T-helper 1 cell treated with Interleukin-12 subunit alpha and Interleukin-12 subunit beta and Interleukin-4 antibody, amounts not matched to agents 30 ng/mL and 1 ng/mL, for 36 hours (primary cell): Measurements from ENCODE around the gene ODAPH. TPM values are rescaled to one million over a fixed set of nuclear protein-coding genes. Genes with fewer than 3 reads are reported as not detected.

Experiments used
- total RNA-seq: library from RNA; stranded (reverse); gene quantifications from 2 replicates; pipeline ENCODE4 v1.2.3, GENCODE V29; 2022

ODAPH gene
- total RNA-seq, 1 donor from 2014 or later = 5.9 TPM

Other genes starting within 250 kb of the ODAPH start
- gene RCHY1, start 41.7 kb upstream of the ODAPH start, total RNA-seq = 33.3 and 35.4 TPM in 2 replicates
- 17.7 and 17.8 TPM in 2 replicates for gene THAP6, start 41.6 kb upstream of the ODAPH start, total RNA-seq
- gene CDKL2, start 74.5 kb downstream of the ODAPH start, total RNA-seq = 0.49 and 0.66 TPM in 2 replicates
- 146 and 162 TPM in 2 replicates for gene G3BP2, start 117.3 kb downstream of the ODAPH start, total RNA-seq
- gene USO1, start 168.5 kb downstream of the ODAPH start, total RNA-seq = 50.0 and 51.2 TPM in 2 replicates